Pancreas (tissue), 10 donors: ENCODE data around the gene DMBX1. TPM values are rescaled to one million over a fixed set of nuclear protein-coding genes. Genes with fewer than 3 reads are reported as not detected.

Experiments used
- ATAC-seq, 4 donors: fragments of 200-7000 bp; cut with Tn5 transposase; one replicate each; pipeline versions ENCODE4 v1.8.0 to v1.9.1; 2020; ENCODE audit warnings: mild to moderate bottlenecking in 4 of 4, moderate library complexity in 4 of 4
- DNase-seq, 6 donors: peaks; one replicate each; pipeline ENCODE4 v3.0.0-alpha.2; 2020
- FAIRE-seq: peaks from 2 replicates; lab custom pipeline; 2012; peaks lifted over from hg19 to GRCh38; lab: Jason Lieb, UNC
- H3K27ac ChIP-seq, 4 donors: fragments of 200-600 bp; sonication (generic); 1 replicate in 3 of 4; 2 replicates in 1 of 4; pipeline versions ENCODE4 v1.5.0 to v1.8.0; 2020
- H3K27me3 ChIP-seq, 4 donors: fragments of 200-600 bp; one replicate each; pipeline ENCODE4 v1.8.0; 2021
- H3K36me3 ChIP-seq, 3 donors: fragments of 200-600 bp; sonication (generic) in 1 of 3; one replicate each; pipeline versions ENCODE4 v1.5.0 to v1.8.0; 2020 to 2021
- H3K4me1 ChIP-seq, 3 donors: fragments of 200-600 bp; one replicate each; pipeline ENCODE4 v1.8.0; 2021
- H3K4me3 ChIP-seq, 4 donors: fragments of 200-600 bp; sonication (generic) in 2 of 4; one replicate each; pipeline versions ENCODE4 v1.5.0 to v1.8.0; 2020 to 2021
- H3K9me3 ChIP-seq, 4 donors: fragments of 200-600 bp; one replicate each; pipeline ENCODE4 v1.8.0; 2021
- WGBS, 2 donors: extraction: QIAGEN DNeasy Blood & Tissue Kit; methylation state at CpG; one replicate each; pipeline ENCODE4 v1.1.7; 2013; 5-methylcytosine and 5-hydroxymethylcytosine counted together
- intact Hi-C, 3 donors: fragments of 100-400 bp; cut with DNase I; formaldehyde crosslinking; loops; one replicate each; pipeline versions ENCODE4 v1.11.1 to v1.14.2; 2022
- polyA plus RNA-seq, 2 donors: library from polyadenylated mRNA; stranded (reverse); fragments of 200-250 nt; gene quantifications; one replicate each; pipeline ENCODE4 v1.2.3, GENCODE V29; 2013
- total RNA-seq, 6 donors: library from RNA; stranded (reverse); fragmentation: NEBNext Ultra II Directional in 4 of 6; extraction: Animal tissue kit (Norgen Biotek cat#: 25700) in 4 of 6; gene quantifications; one replicate each; pipeline versions ENCODE4 v1.2.1 to v1.2.4, GENCODE V29; 2021 to 2023
- TF ChIP-seq, protein P1 (sequence below), 4 donors: fragments of 200-600 bp; sonication (generic) in 3 of 4; IDR thresholded peaks; one replicate each; pipeline versions ENCODE4 v1.5.0 to v1.8.0; 2021; ENCODE audit warnings: antibody characterized with exemption in 4 of 4
- donor health status: healthy with polysubstance abuse.
- donor health status: DM: no; HTN: no; CAD: no; lungs with moderate emphysema.
- donor health status: DM: no; HTN: no; CAD: no.
- donor health status: control.
- donor health status: control.
- donor health status: Bipolar disorder and iron deficiency.
- donor health status: DM: yes; HTN: yes; CAD: no.
- donor health status: DM: no; HTN: no; CAD: no.
- donor health status: DM: no; HTN: no; CAD: no.
- donor health status: DM: yes; HTN: yes; CAD: no.

Gene DMBX1
- total and polyA plus RNA-seq, 8 donors: not detected

DNA sequence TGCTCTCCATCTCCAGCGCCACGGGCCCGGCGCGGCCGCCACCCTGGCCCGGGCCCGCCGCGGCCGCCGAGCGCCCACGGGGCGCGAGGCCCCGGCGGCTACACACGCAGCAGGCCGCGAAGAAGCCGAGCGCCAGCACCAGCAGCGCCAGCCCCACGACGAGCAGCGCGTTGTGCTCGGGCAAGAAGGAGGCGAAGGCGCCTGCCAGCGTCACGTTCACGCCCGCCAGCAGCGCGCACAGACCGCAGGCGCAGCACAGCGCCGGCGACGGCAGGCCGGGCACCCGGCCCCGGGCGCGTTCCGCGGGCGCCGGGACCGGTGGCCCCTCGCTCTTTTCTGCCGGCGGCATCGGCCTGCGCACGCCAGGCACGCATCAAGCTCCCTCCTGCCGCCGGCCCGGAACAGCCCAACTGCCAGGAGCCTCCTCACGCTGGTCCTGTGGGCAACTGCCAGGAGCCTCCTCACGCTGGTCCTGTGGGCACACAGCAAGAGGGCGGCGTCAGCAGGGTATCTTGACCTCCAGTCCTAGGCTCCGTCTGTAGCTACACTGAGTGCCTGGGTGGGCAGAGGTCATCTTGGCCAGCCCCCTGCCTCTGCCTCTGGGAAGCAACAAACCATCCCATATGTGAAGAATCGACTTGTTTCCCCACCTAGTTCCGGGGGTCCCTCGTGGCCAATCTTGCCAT is 43.7 kb downstream of the DMBX1 start:
- H3K9me3 ChIP-seq: no peaks in the 10 kb centered on the region
- DNase-seq (peak in 3 of 6 donors; percentile 38 to 72 (median 69)), FAIRE-seq (no peak), ATAC-seq (peak; percentile 17 to 57 (median 36))
- H3K27me3 ChIP-seq: no peaks in the 10 kb centered on the region
- 9 to 10% methylated on average over 62 to 71 of the region's 71 CpGs for WGBS, 2 donors
- H3K4me3 ChIP-seq: peak overlapping the region in 2 of 4 donors; percentile 27 to 39
- intact Hi-C loops: no loop called here
- no peaks in the 10 kb centered on the region for H3K36me3 ChIP-seq
- H3K4me1 ChIP-seq: peaks cover 0 to 3% (median 0%) of the 10 kb centered on the region in 3 donors
- H3K27ac ChIP-seq: no peak overlapping the region
- TF ChIP-seq, protein P1, sequence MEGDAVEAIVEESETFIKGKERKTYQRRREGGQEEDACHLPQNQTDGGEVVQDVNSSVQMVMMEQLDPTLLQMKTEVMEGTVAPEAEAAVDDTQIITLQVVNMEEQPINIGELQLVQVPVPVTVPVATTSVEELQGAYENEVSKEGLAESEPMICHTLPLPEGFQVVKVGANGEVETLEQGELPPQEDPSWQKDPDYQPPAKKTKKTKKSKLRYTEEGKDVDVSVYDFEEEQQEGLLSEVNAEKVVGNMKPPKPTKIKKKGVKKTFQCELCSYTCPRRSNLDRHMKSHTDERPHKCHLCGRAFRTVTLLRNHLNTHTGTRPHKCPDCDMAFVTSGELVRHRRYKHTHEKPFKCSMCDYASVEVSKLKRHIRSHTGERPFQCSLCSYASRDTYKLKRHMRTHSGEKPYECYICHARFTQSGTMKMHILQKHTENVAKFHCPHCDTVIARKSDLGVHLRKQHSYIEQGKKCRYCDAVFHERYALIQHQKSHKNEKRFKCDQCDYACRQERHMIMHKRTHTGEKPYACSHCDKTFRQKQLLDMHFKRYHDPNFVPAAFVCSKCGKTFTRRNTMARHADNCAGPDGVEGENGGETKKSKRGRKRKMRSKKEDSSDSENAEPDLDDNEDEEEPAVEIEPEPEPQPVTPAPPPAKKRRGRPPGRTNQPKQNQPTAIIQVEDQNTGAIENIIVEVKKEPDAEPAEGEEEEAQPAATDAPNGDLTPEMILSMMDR (IDR thresholded peaks at IDR 0.05): no peak

DNA sequence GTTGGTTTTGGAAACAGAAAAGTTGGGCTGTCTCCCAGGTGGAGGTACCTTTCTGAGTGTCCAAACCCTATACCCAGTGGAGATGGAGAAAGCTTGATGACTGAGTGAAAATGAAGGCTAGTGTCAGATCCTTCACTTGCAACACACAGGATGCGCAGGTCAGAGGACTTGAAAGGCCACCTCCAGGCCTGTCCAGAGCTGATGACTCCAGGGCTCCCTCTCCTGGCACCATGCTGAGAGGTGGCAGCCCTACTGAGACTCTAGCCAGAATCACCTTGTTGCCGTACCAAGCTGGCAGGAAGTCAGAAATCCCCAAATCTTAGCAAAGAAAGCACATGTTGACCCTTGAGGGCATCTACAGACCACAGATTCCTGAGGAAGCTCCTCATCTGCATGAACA is 45.4 kb downstream of the DMBX1 start:
- Histone ChIP-seq H3K36me3 (no peaks in the 10 kb centered on the region), H3K27ac (no peak overlapping the region), H3K27me3 (no peaks in the 10 kb centered on the region), H3K9me3 (no peaks in the 10 kb centered on the region), H3K4me3 (no peak overlapping the region), H3K4me1 (peaks cover 0 to 3% (median 0%) of the 10 kb centered on the region in 3 donors)
- TF ChIP-seq, protein P1 (IDR thresholded peaks at IDR 0.05): no peak
- intact Hi-C loops: no loop called here
- DNase-seq (peak in 4 of 6 donors; percentile 30 to 50 (median 44)), ATAC-seq (peak; percentile 56 to 81 (median 68)), FAIRE-seq (no peak)
- 44 to 50% methylated on average over 2 of the region's 2 CpGs for WGBS, 2 donors

DNA sequence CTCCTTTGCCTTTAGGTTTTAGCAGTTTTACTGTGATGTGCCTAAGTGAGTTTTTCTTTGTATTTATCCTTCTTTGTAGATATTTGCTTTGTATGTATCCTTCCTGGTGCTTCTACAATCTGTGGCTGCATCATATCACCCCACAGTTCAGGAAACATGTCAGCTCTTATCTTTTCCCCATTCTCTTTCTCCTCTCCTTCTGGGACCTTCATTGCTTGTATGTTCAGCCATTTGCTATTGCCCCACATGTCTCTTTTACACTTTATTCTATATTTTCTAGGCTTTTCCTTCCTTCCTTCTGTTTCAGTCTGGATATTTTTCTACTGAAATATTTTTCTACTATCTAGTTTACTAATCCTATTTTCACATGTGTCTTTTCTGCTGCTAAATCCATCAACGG is 46.9 kb downstream of the DMBX1 start:
- ATAC-seq (no peak), DNase-seq (no peak), FAIRE-seq (no peak)
- WGBS, 2 donors: 84 to 93% methylated on average over 1 of the region's 1 CpG
- H3K27me3 ChIP-seq: no peaks in the 10 kb centered on the region
- intact Hi-C loops: no loop called here
- H3K27ac ChIP-seq: no peak overlapping the region
- H3K9me3 ChIP-seq: no peaks in the 10 kb centered on the region
- H3K4me1 ChIP-seq: peaks cover 0 to 3% (median 0%) of the 10 kb centered on the region in 3 donors
- no peak overlapping the region for H3K4me3 ChIP-seq
- TF ChIP-seq, protein P1 (IDR thresholded peaks at IDR 0.05): no peak
- no peaks in the 10 kb centered on the region for H3K36me3 ChIP-seq

DNA sequence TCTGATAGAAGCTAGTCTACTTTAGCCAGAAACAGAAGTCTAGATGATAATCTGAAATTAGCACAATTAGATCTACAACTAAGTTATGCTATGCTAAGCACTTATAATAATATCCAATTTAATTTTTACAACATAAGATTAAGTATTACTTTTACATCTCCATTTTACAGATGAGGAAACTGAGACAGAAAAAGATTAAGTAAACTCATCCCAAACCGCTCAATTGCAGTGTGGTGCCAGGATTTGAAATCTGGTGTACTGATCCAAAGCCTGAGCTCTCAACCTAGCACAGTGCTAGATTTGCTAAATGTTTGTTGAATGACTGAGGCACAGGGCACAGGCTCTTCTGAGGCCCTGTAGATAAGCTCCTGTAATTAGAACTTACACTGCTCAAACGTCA is 48.0 kb downstream of the DMBX1 start:
- WGBS, 2 donors: 79 to 89% methylated on average over 2 of the region's 2 CpGs
- ATAC-seq (no peak), DNase-seq (no peak), FAIRE-seq (no peak)
- Histone ChIP-seq H3K27ac (no peak overlapping the region), H3K4me1 (peaks cover 0 to 3% (median 0%) of the 10 kb centered on the region in 3 donors), H3K27me3 (no peaks in the 10 kb centered on the region), H3K9me3 (no peaks in the 10 kb centered on the region), H3K36me3 (no peaks in the 10 kb centered on the region), H3K4me3 (no peak overlapping the region)
- TF ChIP-seq, protein P1 (IDR thresholded peaks at IDR 0.05): no peak
- intact Hi-C loops: no loop called here

DNA sequence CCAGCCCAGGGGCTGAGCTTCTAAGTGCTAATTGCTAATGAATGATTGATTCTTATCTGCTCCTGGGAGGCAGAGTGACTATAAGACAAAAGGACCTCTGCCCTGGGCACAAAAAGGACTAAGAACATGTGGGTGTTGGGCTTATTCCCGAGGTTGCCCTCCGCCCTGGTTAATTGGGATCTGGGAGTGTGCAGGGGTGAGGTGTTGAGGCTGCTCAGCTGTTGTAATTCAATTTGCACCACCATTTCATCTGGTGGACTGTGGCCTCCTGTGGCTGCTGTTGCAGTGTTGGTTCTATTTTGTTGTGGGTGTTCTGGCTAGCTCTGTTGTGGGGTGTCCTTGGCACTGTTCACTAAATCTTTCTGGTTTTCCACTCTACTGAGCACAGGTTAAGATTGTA is 48.5 kb downstream of the DMBX1 start:
- DNase-seq (peak in 1 of 6 donors; percentile 6), ATAC-seq (no peak), FAIRE-seq (no peak)
- TF ChIP-seq, protein P1 (IDR thresholded peaks at IDR 0.05): no peak
- Histone ChIP-seq H3K27me3 (no peaks in the 10 kb centered on the region), H3K4me3 (no peak overlapping the region), H3K27ac (no peak overlapping the region), H3K4me1 (peaks cover 0 to 3% (median 0%) of the 10 kb centered on the region in 3 donors), H3K36me3 (no peaks in the 10 kb centered on the region), H3K9me3 (no peaks in the 10 kb centered on the region)
- WGBS, 2 donors: 80 to 83% methylated on average over 2 of the region's 2 CpGs
- intact Hi-C loops: no loop called here
